Stimulated activated CD4-positive, alpha-beta T cell treated with anti-CD3 and anti-CD28 coated beads, Interleukin-4, amount 100 ng/mL, for 1 hour (primary cell): ENCODE data around the gene CYP46A1.
"Not testable (repeated sequence)": the region's sequence is repeated elsewhere in the genome, so short reads cannot be mapped to it uniquely, and the experiment has no call there.

Experiments used
- DNase-seq: peaks from one replicate; pipeline ENCODE4 v3.0.0-alpha.2; 2020

The CYP46A1 gene

DNA sequence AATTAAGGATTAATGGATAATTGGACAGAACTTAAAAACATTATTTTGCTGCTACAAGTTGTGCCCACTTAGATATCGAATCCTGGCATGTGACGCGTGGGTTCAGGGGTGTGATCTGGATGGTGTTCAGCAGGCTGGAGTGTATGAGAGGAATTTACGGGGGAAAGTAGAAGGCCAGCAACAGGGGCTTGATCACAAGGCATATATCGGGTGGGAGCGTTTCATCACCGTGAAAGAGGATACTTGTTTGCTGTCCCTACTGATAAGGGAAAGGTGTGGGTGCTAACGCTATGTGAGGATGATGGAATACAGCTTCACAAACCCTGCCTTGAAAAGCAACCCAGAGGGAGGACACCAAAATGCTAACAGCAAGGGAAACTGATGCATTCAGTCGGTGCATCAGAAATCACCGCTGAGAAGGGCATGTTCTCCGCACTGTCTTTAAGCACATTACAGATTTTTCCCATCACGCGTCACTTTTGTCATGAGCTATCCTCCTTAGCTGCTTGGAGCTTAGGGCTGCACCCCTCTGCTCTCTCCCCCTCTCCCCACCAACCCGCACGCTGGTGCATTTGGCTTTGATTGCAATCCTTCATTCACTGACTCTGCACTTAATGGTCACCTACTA, 25.8 kb upstream of the CYP46A1 start:
- no peak for DNase-seq

DNA sequence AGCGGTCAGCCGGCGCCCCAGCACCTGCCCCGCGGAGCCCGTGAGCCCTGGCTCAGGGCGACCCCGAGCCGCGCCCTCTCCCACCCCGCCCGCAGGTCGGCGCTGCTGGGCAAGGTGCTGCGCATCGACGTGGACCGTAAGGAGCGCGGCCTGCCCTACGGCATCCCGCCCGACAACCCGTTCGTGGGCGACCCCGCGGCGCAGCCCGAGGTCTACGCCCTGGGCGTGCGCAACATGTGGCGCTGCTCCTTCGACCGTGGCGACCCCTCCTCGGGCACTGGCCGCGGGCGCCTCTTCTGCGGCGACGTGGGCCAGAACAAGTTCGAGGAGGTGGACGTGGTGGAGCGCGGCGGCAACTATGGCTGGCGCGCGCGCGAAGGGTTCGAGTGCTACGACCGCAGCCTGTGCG, 24.8 kb upstream of the CYP46A1 start:
- DNase-seq = no peak

DNA sequence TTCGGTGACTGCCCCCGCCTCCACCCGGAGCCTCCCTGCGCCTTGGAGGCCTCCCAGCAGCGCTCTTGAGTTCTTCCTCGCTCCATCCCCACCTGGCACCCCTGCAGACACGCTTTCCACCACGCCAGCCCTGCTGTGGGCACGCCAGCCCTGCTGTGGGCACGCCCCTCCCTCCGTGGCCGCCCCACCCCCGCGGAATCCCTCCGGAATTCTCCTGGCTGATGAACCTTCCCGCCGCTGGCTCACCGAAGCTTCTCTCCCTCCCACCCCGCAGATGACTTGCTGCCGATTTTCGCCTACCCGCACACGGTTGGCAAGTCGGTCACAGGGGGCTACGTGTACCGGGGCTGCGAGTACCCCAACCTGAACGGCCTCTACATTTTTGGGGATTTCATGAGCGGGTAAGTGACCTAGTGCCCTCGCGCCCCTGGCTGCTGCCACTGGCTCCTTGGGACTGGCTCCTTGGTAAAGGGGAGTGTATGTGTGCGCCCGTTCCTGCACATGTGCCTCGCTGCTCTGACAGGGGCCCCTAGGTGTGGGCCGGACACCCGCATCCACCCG, 24.0 kb upstream of the CYP46A1 start:
- DNase-seq = no peak

DNA sequence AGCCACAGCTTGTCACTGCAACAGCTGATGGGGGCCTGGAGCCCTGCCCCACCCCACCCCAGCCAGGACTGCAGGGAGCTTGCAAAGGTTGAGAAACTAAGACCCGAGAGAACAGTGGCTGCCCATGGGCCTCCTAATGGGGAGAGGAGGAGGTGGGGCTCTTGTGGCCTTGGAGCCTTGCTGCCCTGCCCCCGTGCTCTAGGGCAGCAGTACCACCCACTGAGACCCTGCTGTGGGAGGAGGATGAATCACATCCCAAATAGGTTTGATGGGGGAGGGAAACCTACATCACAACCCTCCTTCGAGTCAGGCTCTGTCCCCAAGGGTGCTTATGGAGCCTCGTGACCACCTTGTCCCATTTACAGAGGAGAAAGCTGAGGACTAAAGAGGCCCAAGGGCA, 23.3 kb upstream of the CYP46A1 start:
- no peak for DNase-seq

DNA sequence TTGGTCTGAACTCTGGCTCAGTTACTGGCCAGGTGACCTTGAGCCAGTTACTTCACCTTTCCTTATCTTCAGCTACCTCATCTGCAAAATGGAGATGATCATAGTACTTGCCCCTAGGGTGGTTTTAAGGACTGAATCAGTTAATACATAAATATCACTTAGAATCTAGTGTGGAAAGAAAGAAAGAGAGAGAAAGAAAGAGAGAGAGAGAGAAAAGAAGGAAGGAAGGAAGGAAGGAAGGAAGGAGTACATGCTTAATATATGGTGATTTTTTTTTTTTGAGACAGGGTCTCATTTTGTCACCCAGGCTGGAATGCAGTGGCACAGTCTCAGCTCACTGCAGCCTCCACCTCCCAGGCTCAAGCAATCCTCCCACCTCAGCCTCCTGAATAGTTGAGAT, 22.9 kb upstream of the CYP46A1 start:
- DNase-seq = not testable (repeated sequence)

DNA sequence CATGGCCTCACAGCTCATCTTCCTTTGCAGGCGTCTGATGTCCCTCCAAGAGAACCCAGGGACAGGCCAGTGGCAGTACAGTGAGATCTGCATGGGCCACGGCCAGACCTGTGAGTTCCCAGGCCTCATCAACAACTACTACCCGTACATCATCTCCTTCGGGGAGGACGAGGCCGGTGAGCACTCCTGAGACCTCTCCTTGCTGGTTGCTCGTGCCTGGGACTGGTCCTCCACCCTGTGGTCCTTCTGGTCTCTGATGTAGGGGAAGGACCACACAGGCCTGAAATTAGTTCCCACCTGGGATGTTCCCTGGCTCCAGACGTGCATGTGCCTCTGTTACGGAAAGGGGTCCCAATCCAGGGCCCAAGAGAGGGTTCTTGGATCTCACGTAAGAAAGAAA, 21.3 kb upstream of the CYP46A1 start:
- no peak for DNase-seq

DNA sequence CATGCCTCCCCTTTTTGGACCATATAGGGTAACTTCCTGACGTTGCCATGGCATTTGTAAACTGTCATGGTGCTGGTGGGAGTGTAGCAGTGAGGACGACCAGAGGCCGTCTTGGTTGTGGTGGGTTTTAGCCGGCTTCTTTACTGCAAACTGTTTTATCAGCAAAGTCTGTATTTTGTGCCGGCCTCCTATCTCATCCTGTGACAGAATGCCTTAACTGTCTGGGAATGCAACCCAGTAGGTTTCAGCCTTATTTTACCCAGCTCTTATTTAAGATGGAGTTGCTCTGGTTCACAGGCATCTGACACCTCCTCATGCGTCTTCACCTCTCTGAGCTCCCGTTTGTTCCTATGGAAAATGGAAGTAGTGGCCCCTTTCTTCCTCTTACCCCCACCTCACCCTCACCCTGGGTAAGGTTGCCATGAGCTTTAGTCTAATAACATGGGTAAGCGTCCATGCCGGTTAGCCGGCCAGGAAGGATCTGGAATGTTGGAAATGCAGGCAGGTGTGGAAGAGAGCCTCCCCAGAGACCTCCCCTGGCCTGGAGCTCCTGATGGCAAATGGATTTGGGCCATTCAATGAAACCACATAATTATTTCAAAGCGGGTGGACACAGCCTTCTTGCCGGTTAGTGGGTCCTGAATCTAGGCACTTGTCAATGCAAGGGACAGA, 20.6 kb upstream of the CYP46A1 start:
- no peak for DNase-seq

DNA sequence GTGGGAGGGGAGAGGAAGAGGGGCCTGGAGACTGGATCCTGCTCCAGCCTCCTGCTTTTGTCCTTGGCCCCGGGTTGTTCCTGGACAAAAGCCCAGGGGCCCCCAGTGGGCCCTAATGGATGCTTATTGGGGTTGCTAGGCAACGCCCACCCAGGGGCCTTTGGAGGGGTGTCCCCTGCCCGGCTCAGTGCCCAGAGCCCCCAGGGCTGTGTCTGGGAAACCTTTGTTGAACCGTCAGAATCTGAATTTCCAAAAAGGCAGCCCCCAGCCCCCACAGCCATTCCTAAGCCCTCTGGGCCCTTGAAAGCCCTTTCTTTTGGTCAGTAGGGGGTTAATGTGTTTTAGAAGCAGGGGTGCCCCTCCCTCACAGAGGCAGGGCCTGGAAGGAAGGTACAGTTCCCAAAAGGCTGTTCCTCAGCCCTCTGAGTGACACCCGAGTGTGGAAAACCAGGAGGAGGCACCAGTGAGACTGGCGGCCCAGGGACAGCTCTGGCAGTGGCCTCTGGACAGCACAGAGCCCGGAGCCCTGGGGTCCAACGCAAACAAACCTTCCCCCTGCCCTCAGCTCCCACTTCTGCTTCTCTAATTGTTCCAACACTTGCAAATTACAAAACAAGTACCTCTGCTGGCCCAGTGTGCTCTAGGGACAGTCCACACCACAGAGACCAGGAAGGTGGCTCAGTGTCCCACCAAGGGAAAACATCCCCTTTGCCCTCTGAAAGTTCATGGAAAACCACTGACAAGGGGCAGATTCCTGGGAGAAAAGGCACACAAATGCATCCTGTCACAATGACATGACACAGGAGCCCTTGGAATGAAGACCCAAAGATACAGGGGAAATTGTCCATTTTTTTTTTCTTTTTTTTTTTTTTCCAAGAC, 19.8 kb upstream of the CYP46A1 start:
- DNase-seq = no peak

DNA sequence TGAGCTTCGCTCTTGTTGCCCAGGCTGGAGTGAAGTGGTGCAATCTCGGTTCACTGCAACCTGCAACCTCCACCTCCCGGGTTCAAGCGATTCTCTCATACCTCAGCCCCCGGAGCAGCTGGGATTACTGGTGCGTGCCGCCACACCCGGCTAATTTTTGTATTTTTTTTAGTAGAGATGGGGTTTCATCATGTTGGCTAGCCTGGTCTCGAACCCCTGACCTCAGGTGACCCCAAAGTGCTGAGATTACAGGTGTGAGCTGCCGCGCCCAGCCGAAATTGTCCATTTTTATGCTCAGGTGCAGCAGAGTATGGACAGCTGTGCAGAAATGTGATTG, 19.2 kb upstream of the CYP46A1 start:
- no peak for DNase-seq

DNA sequence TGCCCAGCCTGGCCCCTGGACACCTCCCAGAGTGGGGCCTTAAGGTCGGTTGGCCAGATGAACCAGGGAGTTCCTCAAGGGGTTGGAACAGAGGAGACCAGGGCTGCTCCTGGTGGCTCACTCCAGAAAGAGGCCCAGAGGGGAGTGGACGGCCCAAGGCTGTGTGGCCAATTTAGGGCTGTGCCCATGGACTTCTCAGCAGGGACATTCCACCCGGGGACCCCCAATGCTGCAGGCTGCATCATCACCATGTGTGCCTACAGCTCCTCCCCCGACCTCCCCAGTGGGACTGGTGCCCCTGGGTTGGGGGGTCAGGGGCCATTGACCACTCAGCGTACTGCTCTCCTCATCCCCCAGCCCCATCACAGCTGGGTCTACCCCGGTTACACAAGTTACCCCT, 17.6 kb upstream of the CYP46A1 start:
- no peak for DNase-seq

DNA sequence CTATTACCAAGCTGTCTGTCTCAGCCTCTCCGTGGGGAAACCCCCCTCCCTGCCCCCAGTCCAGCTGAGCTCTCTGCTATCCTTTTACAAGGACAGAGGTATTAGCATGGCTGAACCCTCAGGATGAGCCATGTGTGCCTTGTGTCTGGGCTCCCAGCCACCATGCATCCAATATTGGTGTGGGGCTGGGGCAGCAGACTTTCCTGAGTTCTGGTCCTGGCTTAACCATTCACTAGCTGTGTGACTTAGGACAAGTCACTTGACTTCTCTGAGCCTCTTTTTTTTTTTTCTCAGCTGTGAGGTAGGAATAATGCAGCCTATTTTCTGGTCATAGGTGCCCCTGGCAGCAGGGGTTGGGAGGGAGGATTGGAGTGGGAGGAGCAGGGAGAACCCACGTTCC, 17.1 kb upstream of the CYP46A1 start:
- DNase-seq = no peak

DNA sequence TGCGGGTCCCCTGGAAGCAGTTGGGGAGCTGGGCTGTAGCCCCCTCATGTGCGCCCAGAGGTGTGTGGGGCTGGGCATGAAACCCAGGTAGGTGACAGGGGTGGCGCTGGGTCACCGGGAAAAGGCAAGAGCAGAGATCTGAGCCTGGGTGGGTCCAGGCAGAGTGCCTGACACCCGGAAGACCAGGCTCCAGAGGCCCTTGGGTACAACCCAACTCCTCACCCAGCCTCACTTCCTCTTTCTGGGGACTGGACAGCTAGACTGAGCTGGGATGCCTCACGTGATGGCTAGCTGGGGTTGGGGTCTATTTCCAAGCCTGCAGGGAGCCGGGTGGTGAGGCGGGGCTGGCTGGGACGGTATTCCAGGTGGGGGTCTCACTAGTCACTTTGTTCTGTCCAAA, 16.3 kb upstream of the CYP46A1 start:
- DNase-seq = no peak

DNA sequence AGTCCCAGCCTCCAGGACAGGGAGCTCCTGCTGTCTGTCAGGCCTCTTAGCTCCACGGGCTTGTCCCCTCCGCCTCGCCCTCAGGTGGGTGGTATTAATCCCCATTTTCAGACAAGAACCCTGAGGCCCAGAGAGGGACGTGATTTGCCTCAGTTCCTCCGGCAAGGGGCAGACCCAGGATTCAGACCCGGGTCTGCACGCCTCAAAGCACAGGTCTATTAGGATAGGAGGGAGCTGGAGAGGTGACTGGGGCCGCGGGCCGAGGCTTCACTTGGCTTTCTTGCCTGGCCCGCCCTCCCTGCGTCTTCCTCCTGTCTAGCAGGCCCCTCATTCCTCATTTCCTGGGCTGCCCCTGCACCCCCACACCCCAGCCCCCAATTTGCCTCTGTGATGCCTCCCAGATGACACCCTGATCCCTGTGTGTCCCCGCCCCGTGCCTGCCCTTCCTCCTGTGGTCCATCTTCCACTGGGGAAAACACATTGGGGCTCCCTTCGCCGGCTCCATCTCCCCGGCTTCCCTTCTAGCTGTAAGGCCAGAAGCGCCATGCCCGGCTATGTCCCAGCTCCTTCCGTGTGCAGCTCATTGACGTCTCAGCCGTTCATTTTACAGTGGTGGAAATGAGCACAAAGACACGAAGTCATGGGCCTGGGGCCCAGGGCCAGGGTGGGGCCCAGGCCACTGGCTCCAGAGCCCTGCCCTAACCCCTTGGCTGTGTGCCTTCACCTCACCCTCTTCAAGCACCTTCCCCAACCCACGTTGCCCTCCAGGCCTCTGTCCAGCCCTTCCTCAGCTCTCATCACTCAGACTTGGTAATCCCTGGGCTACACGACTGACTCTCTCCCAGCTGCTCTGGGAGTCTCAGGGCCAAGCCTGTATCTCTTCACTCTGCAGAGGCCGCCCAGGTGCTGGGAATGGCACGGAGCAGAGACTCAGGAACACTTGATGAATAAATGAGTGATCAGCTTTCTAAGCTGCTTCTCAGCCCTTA, 15.5 kb upstream of the CYP46A1 start:
- no peak for DNase-seq

DNA sequence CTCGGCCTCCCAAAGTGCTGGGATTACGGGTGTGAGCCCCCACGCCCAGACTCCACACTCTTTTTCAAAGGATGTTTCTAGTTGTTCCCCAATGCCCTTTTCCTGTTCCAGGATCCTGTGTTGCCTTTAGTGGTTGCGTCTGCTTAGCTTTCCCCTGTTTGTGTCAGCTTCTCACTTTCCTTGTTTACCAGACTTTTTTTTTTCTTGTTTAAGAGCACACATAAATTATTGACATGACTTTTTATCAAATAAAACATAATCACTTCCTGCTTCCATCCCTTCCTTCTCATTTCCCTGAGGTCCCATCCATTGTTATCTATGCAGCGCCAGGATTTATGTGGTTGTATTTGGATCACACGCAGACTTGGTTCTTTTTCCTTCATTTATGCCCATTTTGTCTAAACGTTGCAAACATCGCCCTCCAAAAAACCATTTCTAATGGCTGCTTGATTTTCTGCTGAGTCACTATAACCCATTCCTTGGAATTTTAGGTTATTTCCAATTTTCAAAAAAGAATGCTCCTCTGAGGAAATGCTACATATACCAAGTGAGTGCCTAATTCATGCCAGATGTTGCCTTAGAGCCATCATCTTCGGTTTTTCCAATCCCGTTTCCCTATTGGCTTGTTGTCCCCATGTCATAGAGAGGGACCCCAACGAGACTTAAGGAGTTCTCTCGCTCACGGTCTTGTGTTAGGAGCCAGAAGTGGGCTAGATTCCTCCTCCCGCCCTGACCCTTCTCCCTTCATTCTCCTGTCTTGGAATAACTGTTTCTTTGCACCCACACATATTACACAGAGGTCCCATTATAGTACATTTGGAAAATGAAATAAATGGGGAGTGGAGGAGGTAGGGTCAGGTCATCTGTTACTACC, 13.5 kb upstream of the CYP46A1 start:
- DNase-seq = no peak

DNA sequence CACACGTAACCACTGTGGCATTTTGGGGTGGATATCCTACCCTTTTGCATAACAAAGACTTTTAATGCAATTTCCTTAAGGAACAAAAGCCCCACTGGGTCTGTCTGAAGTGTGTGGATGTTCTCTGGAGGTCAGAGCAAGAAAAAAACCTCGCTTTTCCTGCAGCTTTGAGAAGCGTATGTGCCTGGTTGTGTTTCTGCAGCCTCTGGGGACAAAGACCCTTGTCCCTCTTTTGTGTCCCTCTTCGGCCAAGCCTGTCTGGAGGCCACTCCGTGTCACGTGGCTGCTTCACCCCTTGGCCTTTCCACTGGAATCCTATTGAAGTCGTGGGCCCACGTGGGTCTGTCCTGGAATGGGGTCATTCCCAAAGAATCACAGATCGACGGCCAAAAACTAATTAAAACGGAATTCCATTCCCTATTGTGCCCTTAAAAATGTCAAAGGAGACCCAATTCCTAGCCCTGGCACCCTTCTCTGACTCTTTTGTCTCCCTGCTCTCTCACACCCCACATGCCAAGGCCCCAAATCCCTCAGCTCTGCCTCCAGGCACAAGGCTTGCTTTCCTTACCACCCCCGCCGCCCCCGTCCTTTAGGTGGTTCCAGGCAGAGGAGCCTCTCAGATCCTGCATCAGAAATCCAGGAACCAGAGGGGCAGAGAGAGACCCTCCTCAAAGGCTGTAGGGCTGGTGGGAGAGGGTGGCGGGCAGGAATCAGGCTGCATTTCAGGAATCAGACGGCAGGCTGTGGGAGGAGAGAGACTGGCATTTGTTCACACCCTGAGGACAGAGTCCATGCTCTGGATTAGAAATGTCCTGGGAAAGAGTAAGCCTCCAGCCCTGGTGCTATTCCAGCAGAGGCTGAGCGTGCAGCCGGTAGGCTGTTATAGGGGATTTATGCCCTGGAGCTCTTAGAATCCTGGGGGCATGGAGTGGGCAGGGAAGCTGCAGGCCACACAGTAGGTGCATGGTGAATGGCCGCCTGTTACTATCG, 12.6 kb upstream of the CYP46A1 start:
- no peak for DNase-seq

DNA sequence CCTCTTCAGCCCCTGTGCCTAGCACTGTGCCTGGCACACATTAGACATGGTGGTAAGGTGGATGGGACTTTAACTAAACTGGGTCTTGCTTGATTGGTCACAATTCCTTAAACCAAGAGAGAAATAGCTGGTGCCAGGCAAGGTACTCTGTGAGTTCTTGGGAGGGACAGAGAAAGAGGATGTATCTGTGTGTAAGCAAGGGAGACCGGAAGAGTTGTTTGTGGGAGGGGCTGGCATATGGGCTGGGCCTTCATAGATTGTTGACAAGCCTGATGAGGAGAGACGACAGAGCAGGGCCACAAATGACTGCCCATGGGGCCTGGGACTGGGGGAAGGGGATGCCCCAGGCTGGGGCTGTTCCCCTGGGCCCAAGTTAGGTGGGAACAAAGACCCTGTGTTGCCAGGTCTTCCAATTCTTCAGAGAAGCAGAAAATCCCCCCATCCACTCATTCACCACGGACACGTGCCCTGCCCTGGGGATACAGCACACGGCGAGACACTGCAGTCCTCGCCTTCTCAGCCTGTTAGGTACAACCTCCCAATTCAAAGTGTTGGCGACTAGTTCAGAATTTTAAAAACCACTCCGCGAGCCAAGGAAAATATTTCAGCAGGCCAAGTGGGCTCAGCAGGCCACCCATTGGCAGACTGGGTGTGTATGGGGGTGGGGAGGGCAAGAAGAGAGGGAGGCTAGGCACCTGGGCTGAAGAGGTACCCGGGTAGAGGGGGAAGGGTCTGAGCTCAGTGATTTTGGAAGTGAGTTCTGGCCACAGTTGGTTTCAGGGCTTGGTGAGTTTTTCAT, 11.4 kb upstream of the CYP46A1 start:
- no peak for DNase-seq

DNA sequence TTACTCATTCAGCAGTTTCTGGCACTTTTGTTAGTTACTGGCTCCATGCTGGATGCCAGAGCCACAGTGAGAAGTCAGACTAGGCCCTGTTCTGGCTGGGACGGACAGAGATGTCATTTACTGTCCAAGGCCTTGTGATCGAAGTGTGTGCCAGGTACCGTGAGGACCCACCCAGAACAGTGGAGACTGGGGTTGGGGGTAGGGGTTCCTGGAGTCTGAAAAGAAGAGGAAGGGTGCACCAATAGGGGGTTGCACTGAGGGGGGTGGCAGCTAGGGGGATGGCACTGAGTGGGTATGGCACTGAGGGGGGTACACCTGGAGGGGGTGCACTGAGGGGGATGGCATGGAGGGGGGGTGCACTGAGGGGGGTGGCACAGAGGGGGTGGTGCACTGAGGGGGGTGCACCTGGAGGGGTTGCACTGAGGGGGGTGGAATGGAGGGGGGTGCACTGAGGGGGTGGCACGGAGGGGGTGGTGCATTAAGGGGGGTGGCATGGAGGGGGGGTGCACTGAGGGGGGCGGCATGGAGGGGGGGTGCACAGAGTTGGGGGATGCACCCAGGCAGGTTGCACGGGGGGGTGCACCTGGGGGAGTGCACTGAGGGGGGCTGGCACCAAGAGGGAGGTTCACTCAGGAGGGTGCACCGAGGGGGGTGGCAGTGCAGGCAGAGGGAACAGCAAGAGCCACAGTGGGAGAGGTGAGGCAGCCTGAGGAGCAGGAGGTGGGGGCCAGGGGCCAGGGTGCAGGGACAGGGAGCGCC, 10.6 kb upstream of the CYP46A1 start:
- DNase-seq = no peak

DNA sequence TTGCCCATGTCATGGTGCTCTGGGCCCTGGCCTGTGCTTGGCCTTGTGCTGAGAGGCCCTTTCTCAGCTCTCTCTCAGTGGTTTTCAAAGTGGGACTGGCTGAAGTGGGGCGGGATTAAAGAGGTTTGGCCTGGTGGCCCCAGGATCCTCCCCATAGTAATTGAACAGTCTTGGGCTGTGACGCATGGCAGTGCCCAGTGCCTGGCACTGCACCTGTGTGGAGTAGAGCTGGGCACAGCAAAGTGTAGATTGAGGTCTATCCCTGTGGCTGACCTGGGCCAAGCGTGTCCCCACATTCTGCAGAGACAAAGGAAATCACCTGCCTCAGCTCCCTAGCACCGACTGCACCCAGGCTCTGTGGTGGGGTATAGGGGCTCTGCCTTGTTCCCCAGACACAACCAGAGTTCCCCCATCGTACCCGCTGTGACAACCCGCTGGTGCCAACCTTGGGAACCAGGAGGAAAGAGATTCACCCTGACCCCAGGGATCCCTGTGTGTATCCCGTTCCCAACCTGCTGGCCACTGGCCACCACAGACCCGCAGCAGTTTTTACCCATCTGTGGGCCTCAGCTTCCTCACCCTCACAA, 9.9 kb upstream of the CYP46A1 start:
- no peak for DNase-seq
